SK-N-SH treated with all-trans-retinoic acid at 6 μM for 48 hours (cell line): Measurements from ENCODE around the gene ARMC6.

Source experiments
- BACH2 ChIP-seq: fragments of 250-450 bp; sonication (Bioruptor Pico); IDR thresholded peaks from 2 replicates; pipeline ENCODE4 v1.9.0; 2021; ENCODE audit warnings: mild to moderate bottlenecking, borderline replicate concordance
- CSDC2 ChIP-seq: fragments of 250-450 bp; sonication (Bioruptor Pico); IDR thresholded peaks from 2 replicates; pipeline ENCODE4 v1.5.0; 2020; ENCODE audit warnings: mild to moderate bottlenecking, moderate library complexity
- ESRRG ChIP-seq: fragments of 250-450 bp; sonication (Bioruptor Pico); IDR thresholded peaks from 2 replicates; pipeline ENCODE4 v1.6.1; 2021; ENCODE audit warnings: mild to moderate bottlenecking
- ISL1 ChIP-seq: fragments of 250-450 bp; sonication (Bioruptor Pico); IDR thresholded peaks from 2 replicates; pipeline ENCODE4 v2.1.2; 2022; ENCODE audit warnings: mild to moderate bottlenecking, moderate library complexity
- PPARA ChIP-seq: fragments of 250-450 bp; sonication (Bioruptor Pico); IDR thresholded peaks from 2 replicates; pipeline ENCODE4 v1.5.0; 2020; ENCODE audit warnings: mild to moderate bottlenecking, borderline replicate concordance
- RARB ChIP-seq: fragments of 250-450 bp; sonication (Bioruptor Pico); IDR thresholded peaks from 2 replicates; pipeline ENCODE4 v1.8.0; 2021; ENCODE audit warnings: mild to moderate bottlenecking, moderate library complexity
- SNAI2 ChIP-seq: fragments of 250-450 bp; sonication (Bioruptor Pico); IDR thresholded peaks from 2 replicates; pipeline ENCODE4 v1.5.0; 2020; ENCODE audit warnings: mild to moderate bottlenecking, moderate library complexity
- TCF4 ChIP-seq: fragments of 250-450 bp; sonication (Bioruptor Pico); IDR thresholded peaks from 2 replicates; pipeline ENCODE4 v1.8.0; 2021; ENCODE audit warnings: mild to moderate bottlenecking, moderate library complexity, borderline replicate concordance
- ZC3H10 ChIP-seq: fragments of 250-450 bp; sonication (Bioruptor Pico); IDR thresholded peaks from 2 replicates; pipeline ENCODE4 v1.5.1; 2021; ENCODE audit warnings: mild to moderate bottlenecking, moderate library complexity
- ZFP3 ChIP-seq: fragments of 250-450 bp; sonication (Bioruptor Pico); IDR thresholded peaks from 2 replicates; pipeline ENCODE4 v1.5.0; 2020; ENCODE audit warnings: mild to moderate bottlenecking, moderate library complexity
- ZNF70 ChIP-seq: fragments of 450-650 bp; formaldehyde crosslinking; IDR thresholded peaks from 2 replicates; pipeline ENCODE4 v1.5.0; 2020; ENCODE audit warnings: mild to moderate bottlenecking, moderate library complexity
- TF ChIP-seq, protein P1 (sequence below): fragments of 250-450 bp; sonication (Bioruptor Pico); IDR thresholded peaks from 2 replicates; pipeline ENCODE4 v1.8.0; 2020; ENCODE audit warnings: mild to moderate bottlenecking, moderate library complexity, borderline replicate concordance
- TF ChIP-seq, protein P2 (sequence below): fragments of 250-450 bp; sonication (Bioruptor Pico); IDR thresholded peaks from 2 replicates; pipeline ENCODE4 v1.5.1; 2020; ENCODE audit warnings: low read depth, mild to moderate bottlenecking, moderate library complexity
- TF ChIP-seq, protein P3 (sequence below): fragments of 250-450 bp; sonication (Bioruptor Pico); IDR thresholded peaks from 2 replicates; pipeline ENCODE4 v1.5.1; 2021; ENCODE audit warnings: mild to moderate bottlenecking, moderate library complexity

DNA sequence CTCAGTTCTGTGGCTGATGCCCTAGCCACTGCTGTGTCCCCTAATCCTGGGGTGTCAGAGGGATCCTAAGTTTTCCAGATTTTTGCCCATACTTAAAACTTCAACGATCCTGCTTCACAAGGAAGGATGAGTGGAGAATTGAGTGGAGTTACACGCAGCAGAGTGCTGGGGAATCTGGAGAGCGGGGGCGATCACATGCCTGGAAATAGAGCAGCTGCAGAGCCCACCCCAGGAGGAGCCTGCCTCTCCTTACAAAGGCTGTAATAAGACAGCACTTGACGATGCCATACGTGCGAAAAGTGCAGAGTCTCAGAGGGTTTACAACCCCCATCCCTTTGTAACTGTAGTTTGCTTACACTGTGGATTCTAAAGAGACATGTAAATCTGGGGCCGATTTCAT is 40.7 kb upstream of the ARMC6 start:
- no peak for TF ChIP-seq ZNF70 (CRISPR knock-in tag)
- no peak for TF ChIP-seq ZFP3
- TF ChIP-seq, protein P1, sequence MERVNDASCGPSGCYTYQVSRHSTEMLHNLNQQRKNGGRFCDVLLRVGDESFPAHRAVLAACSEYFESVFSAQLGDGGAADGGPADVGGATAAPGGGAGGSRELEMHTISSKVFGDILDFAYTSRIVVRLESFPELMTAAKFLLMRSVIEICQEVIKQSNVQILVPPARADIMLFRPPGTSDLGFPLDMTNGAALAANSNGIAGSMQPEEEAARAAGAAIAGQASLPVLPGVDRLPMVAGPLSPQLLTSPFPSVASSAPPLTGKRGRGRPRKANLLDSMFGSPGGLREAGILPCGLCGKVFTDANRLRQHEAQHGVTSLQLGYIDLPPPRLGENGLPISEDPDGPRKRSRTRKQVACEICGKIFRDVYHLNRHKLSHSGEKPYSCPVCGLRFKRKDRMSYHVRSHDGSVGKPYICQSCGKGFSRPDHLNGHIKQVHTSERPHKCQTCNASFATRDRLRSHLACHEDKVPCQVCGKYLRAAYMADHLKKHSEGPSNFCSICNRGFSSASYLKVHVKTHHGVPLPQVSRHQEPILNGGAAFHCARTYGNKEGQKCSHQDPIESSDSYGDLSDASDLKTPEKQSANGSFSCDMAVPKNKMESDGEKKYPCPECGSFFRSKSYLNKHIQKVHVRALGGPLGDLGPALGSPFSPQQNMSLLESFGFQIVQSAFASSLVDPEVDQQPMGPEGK (CRISPR knock-in tag) = no peak
- TF ChIP-seq, protein P2, sequence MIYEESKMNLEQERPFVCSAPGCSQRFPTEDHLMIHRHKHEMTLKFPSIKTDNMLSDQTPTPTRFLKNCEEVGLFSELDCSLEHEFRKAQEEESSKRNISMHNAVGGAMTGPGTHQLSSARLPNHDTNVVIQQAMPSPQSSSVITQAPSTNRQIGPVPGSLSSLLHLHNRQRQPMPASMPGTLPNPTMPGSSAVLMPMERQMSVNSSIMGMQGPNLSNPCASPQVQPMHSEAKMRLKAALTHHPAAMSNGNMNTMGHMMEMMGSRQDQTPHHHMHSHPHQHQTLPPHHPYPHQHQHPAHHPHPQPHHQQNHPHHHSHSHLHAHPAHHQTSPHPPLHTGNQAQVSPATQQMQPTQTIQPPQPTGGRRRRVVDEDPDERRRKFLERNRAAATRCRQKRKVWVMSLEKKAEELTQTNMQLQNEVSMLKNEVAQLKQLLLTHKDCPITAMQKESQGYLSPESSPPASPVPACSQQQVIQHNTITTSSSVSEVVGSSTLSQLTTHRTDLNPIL = no peak
- no peak for TF ChIP-seq RARB (CRISPR knock-in tag)
- TF ChIP-seq BACH2 (CRISPR knock-in tag) = no peak
- no peak for TF ChIP-seq ESRRG (CRISPR knock-in tag)
- no peak for TF ChIP-seq ZC3H10 (CRISPR knock-in tag)
- TF ChIP-seq, protein P3, sequence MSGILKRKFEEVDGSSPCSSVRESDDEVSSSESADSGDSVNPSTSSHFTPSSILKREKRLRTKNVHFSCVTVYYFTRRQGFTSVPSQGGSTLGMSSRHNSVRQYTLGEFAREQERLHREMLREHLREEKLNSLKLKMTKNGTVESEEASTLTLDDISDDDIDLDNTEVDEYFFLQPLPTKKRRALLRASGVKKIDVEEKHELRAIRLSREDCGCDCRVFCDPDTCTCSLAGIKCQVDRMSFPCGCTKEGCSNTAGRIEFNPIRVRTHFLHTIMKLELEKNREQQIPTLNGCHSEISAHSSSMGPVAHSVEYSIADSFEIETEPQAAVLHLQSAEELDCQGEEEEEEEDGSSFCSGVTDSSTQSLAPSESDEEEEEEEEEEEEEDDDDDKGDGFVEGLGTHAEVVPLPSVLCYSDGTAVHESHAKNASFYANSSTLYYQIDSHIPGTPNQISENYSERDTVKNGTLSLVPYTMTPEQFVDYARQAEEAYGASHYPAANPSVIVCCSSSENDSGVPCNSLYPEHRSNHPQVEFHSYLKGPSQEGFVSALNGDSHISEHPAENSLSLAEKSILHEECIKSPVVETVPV (CRISPR knock-in tag) = no peak
- no peak for TF ChIP-seq PPARA (CRISPR knock-in tag)
- TF ChIP-seq CSDC2 = no peak
- TF ChIP-seq TCF4 (CRISPR knock-in tag) = no peak
- TF ChIP-seq SNAI2 (CRISPR knock-in tag) = no peak
- no peak for TF ChIP-seq ISL1 (CRISPR knock-in tag)
